GM23338 (cell line): ENCODE results near the gene SYPL1. TPM values are rescaled to one million over a fixed set of nuclear protein-coding genes. Genes with fewer than 3 reads are reported as not detected.

ENCODE experiments used
- ATAC-seq: fragments of 200-7000 bp; cut with Tn5 transposase; 3 replicates; pipeline ENCODE4 v1.9.1; 2020
- DNase-seq: peaks from one replicate; pipeline ENCODE4 v3.0.0-alpha.2; 2015; ENCODE audit warnings: low spot score
- H2AFZ ChIP-seq: fragments of 200-600 bp; sonication (generic); 2 replicates; pipeline ENCODE4 v1.8.0; 2016; ENCODE audit warnings: antibody characterized with exemption, mild to moderate bottlenecking, moderate library complexity
- H3F3A ChIP-seq: fragments of 200-600 bp; sonication (generic); replicated peaks from 2 replicates; pipeline ENCODE4 v1.8.0; 2017; ENCODE audit warnings: antibody characterized with exemption, mixed run types, low read depth
- H3K27ac ChIP-seq: fragments of 200-600 bp; sonication (generic); 2 replicates; pipeline ENCODE4 v1.6.1; 2016; ENCODE audit warnings: low read depth
- H3K27me3 ChIP-seq: fragments of 200-600 bp; sonication (generic); 2 replicates; pipeline ENCODE4 v1.8.0; 2016; ENCODE audit warnings: mild to moderate bottlenecking, mixed run types, moderate library complexity; ENCODE audit not compliant: insufficient read depth
- H3K36me3 ChIP-seq: fragments of 200-600 bp; sonication (generic); 2 replicates; pipeline ENCODE4 v1.8.0; 2016; ENCODE audit warnings: mild to moderate bottlenecking; ENCODE audit not compliant: insufficient read depth
- H3K4me1 ChIP-seq: fragments of 200-600 bp; sonication (generic); 2 replicates; pipeline ENCODE4 v1.8.0; 2016; ENCODE audit warnings: mild to moderate bottlenecking, moderate library complexity; ENCODE audit not compliant: insufficient read depth
- H3K4me2 ChIP-seq: fragments of 200-600 bp; sonication (generic); 2 replicates; pipeline ENCODE4 v1.7.1; 2017; ENCODE audit warnings: mixed run types
- H3K4me3 ChIP-seq: fragments of 200-600 bp; sonication (generic); 2 replicates; pipeline ENCODE4 v1.6.1; 2016; ENCODE audit warnings: mixed run types
- H3K79me2 ChIP-seq: fragments of 200-600 bp; sonication (generic); replicated peaks from 2 replicates; pipeline ENCODE4 v1.8.0; 2017; ENCODE audit warnings: mild to moderate bottlenecking; ENCODE audit not compliant: insufficient read depth
- H3K9me2 ChIP-seq: fragments of 200-600 bp; sonication (generic); 2 replicates; pipeline ENCODE4 v1.8.0; 2017; ENCODE audit not compliant: insufficient read depth
- H4K20me1 ChIP-seq: fragments of 200-600 bp; sonication (generic); replicated peaks from 2 replicates; pipeline ENCODE4 v1.8.0; 2017; ENCODE audit warnings: mild to moderate bottlenecking; ENCODE audit not compliant: insufficient read depth
- H3K27ac Mint-ChIP-seq: 2 replicates; pipeline ENCODE4 v1.8.0; 2020; ENCODE audit warnings: inconsistent platforms, mild to moderate bottlenecking, moderate library complexity, mixed read lengths
- H3K27me3 Mint-ChIP-seq: 3 replicates; pipeline ENCODE4 v1.8.0; 2022; ENCODE audit warnings: low read depth, mild to moderate bottlenecking, moderate library complexity, mixed read lengths, inconsistent platforms; ENCODE audit not compliant: insufficient read depth, poor library complexity
- H3K36me3 Mint-ChIP-seq: 3 replicates; pipeline ENCODE4 v1.8.0; 2021; ENCODE audit warnings: low read depth, mild to moderate bottlenecking, inconsistent platforms, moderate library complexity, mixed read lengths
- H3K4me1 Mint-ChIP-seq: 3 replicates; pipeline ENCODE4 v1.8.0; 2020; ENCODE audit warnings: mild to moderate bottlenecking, inconsistent platforms, mixed read lengths
- H3K4me3 Mint-ChIP-seq: 3 replicates; pipeline ENCODE4 v1.8.0; 2021; ENCODE audit warnings: moderate library complexity, mild to moderate bottlenecking, inconsistent platforms, mixed read lengths
- H3K9me3 Mint-ChIP-seq: 3 replicates; pipeline ENCODE4 v1.8.0; 2020; ENCODE audit warnings: moderate library complexity, mild to moderate bottlenecking, inconsistent platforms, mixed read lengths
- CREB1 ChIP-seq: fragments of 250-450 bp; sonication (Bioruptor Pico); IDR thresholded peaks from 2 replicates; pipeline ENCODE4 v1.5.0; 2020; ENCODE audit warnings: low read depth, mild to moderate bottlenecking, moderate library complexity
- CTCF ChIP-seq, 2 experiments: fragments of 200-600 bp in 1 of 2; sonication (generic) in 1 of 2; conservative IDR thresholded peaks; 2 replicates each; pipeline versions ENCODE4 v1.5.1 to v1.6.1; 2016 to 2017; ENCODE audit warnings: antibody characterized with exemption in 2 of 2, low read depth in 2 of 2, mild to moderate bottlenecking in 2 of 2, moderate library complexity in 1 of 2
- ETS1 ChIP-seq: IDR thresholded peaks from 2 replicates; pipeline ENCODE4 v1.6.1; 2016; ENCODE audit warnings: antibody characterized with exemption
- EZH2 ChIP-seq: fragments of 200-600 bp; sonication (generic); IDR thresholded peaks from one replicate; pipeline ENCODE4 v1.8.0; 2017; ENCODE audit warnings: antibody characterized with exemption, mild to moderate bottlenecking, low read depth; ENCODE audit not compliant: unreplicated experiment
- EZH2phosphoT487 ChIP-seq: fragments of 200-600 bp; sonication (generic); IDR thresholded peaks from one replicate; pipeline ENCODE4 v1.8.1; 2018; ENCODE audit warnings: antibody characterized with exemption; ENCODE audit not compliant: unreplicated experiment
- JUNB ChIP-seq: IDR thresholded peaks from one replicate; pipeline ENCODE4 v1.6.1; 2016; ENCODE audit warnings: antibody characterized with exemption; ENCODE audit not compliant: unreplicated experiment
- NANOG ChIP-seq: IDR thresholded peaks from 2 replicates; pipeline ENCODE4 v1.6.1; 2016; ENCODE audit warnings: antibody characterized with exemption, borderline replicate concordance
- POLR2AphosphoS5 ChIP-seq: IDR thresholded peaks from 2 replicates; pipeline ENCODE4 v1.6.1; 2016; ENCODE audit warnings: antibody characterized with exemption, low read depth
- STAT1 ChIP-seq: IDR thresholded peaks from one replicate; pipeline ENCODE4 v1.6.1; 2016; ENCODE audit warnings: antibody characterized with exemption; ENCODE audit not compliant: unreplicated experiment
- ZNF114 ChIP-seq: fragments of 250-450 bp; sonication (Bioruptor Pico); IDR thresholded peaks from 2 replicates; pipeline ENCODE4 v1.5.0; 2020; ENCODE audit warnings: mild to moderate bottlenecking, moderate library complexity
- ZNF331 ChIP-seq: fragments of 250-450 bp; sonication (Bioruptor Pico); IDR thresholded peaks from 2 replicates; pipeline ENCODE4 v1.5.0; 2020; ENCODE audit warnings: low read depth, mild to moderate bottlenecking, moderate library complexity
- polyA plus RNA-seq: library from polyadenylated mRNA; unstranded; fragments of >200 nt; fragmentation: Nextera tagmentation; extraction: Ambion mirVana; gene quantifications from 2 replicates; pipeline ENCODE4 v1.2.1, GENCODE V29; 2016
- total RNA-seq: library from RNA; depleted of rRNA; stranded (reverse); fragments of >200 nt; shearing (Covaris generic); gene quantifications from 2 replicates; pipeline ENCODE4 v1.2.3, GENCODE V29; 2014
- TF ChIP-seq, protein P1 (sequence below): IDR thresholded peaks from one replicate; pipeline ENCODE4 v1.6.1; 2018; ENCODE audit warnings: antibody characterized with exemption; ENCODE audit not compliant: unreplicated experiment
- TF ChIP-seq, protein P2 (sequence below): fragments of 250-450 bp; sonication (Bioruptor Pico); IDR thresholded peaks from 2 replicates; pipeline ENCODE4 v1.5.0; 2020; ENCODE audit warnings: mild to moderate bottlenecking, moderate library complexity

The SYPL1 gene
- total and polyA plus RNA-seq, 2 experiments from 2014 or later: 39.3 to 52.7 TPM

GRCh38 chr7:106126170-106126938 lies 14.2 kb upstream of the SYPL1 start:
- Histone ChIP-seq H2AFZ (no peak overlapping the region), H4K20me1 (no peaks in the 10 kb centered on the region), H3K27me3 (no peaks in the 10 kb centered on the region), H3K4me1 (peaks cover 4% of the 10 kb centered on the region; the same call in 1 of the 2 replicates), H3F3A (no peaks in the 10 kb centered on the region), H3K4me2 (no peak overlapping the region), H3K79me2 (no peaks in the 10 kb centered on the region), H3K9me2 (no peaks in the 10 kb centered on the region; the same call in 1 of the 2 replicates), H3K4me3 (no peak overlapping the region), H3K27ac (no peak overlapping the region), H3K36me3 (no peaks in the 10 kb centered on the region)
- Mint-ChIP-seq H3K4me1 (peaks cover 4% of the 10 kb centered on the region; the same call in 2 of the 3 replicates), H3K27me3 (no peaks in the 10 kb centered on the region), H3K27ac (no peak overlapping the region), H3K9me3 (no peaks in the 10 kb centered on the region), H3K4me3 (no peak overlapping the region), H3K36me3 (no peaks in the 10 kb centered on the region)
- no peak for TF ChIP-seq NANOG
- TF ChIP-seq EZH2phosphoT487: no peak
- TF ChIP-seq ZNF331 (CRISPR knock-in tag): no peak
- no peak for TF ChIP-seq EZH2
- TF ChIP-seq CREB1: no peak
- TF ChIP-seq ZNF114 (CRISPR knock-in tag): no peak
- TF ChIP-seq POLR2AphosphoS5: no peak
- TF ChIP-seq CTCF (conservative IDR thresholded peaks at IDR 0.05; ENCODE audit: low read depth in 2 of 2): no peak
- TF ChIP-seq, protein P1, sequence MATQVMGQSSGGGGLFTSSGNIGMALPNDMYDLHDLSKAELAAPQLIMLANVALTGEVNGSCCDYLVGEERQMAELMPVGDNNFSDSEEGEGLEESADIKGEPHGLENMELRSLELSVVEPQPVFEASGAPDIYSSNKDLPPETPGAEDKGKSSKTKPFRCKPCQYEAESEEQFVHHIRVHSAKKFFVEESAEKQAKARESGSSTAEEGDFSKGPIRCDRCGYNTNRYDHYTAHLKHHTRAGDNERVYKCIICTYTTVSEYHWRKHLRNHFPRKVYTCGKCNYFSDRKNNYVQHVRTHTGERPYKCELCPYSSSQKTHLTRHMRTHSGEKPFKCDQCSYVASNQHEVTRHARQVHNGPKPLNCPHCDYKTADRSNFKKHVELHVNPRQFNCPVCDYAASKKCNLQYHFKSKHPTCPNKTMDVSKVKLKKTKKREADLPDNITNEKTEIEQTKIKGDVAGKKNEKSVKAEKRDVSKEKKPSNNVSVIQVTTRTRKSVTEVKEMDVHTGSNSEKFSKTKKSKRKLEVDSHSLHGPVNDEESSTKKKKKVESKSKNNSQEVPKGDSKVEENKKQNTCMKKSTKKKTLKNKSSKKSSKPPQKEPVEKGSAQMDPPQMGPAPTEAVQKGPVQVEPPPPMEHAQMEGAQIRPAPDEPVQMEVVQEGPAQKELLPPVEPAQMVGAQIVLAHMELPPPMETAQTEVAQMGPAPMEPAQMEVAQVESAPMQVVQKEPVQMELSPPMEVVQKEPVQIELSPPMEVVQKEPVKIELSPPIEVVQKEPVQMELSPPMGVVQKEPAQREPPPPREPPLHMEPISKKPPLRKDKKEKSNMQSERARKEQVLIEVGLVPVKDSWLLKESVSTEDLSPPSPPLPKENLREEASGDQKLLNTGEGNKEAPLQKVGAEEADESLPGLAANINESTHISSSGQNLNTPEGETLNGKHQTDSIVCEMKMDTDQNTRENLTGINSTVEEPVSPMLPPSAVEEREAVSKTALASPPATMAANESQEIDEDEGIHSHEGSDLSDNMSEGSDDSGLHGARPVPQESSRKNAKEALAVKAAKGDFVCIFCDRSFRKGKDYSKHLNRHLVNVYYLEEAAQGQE: no peak
- TF ChIP-seq, protein P2, sequence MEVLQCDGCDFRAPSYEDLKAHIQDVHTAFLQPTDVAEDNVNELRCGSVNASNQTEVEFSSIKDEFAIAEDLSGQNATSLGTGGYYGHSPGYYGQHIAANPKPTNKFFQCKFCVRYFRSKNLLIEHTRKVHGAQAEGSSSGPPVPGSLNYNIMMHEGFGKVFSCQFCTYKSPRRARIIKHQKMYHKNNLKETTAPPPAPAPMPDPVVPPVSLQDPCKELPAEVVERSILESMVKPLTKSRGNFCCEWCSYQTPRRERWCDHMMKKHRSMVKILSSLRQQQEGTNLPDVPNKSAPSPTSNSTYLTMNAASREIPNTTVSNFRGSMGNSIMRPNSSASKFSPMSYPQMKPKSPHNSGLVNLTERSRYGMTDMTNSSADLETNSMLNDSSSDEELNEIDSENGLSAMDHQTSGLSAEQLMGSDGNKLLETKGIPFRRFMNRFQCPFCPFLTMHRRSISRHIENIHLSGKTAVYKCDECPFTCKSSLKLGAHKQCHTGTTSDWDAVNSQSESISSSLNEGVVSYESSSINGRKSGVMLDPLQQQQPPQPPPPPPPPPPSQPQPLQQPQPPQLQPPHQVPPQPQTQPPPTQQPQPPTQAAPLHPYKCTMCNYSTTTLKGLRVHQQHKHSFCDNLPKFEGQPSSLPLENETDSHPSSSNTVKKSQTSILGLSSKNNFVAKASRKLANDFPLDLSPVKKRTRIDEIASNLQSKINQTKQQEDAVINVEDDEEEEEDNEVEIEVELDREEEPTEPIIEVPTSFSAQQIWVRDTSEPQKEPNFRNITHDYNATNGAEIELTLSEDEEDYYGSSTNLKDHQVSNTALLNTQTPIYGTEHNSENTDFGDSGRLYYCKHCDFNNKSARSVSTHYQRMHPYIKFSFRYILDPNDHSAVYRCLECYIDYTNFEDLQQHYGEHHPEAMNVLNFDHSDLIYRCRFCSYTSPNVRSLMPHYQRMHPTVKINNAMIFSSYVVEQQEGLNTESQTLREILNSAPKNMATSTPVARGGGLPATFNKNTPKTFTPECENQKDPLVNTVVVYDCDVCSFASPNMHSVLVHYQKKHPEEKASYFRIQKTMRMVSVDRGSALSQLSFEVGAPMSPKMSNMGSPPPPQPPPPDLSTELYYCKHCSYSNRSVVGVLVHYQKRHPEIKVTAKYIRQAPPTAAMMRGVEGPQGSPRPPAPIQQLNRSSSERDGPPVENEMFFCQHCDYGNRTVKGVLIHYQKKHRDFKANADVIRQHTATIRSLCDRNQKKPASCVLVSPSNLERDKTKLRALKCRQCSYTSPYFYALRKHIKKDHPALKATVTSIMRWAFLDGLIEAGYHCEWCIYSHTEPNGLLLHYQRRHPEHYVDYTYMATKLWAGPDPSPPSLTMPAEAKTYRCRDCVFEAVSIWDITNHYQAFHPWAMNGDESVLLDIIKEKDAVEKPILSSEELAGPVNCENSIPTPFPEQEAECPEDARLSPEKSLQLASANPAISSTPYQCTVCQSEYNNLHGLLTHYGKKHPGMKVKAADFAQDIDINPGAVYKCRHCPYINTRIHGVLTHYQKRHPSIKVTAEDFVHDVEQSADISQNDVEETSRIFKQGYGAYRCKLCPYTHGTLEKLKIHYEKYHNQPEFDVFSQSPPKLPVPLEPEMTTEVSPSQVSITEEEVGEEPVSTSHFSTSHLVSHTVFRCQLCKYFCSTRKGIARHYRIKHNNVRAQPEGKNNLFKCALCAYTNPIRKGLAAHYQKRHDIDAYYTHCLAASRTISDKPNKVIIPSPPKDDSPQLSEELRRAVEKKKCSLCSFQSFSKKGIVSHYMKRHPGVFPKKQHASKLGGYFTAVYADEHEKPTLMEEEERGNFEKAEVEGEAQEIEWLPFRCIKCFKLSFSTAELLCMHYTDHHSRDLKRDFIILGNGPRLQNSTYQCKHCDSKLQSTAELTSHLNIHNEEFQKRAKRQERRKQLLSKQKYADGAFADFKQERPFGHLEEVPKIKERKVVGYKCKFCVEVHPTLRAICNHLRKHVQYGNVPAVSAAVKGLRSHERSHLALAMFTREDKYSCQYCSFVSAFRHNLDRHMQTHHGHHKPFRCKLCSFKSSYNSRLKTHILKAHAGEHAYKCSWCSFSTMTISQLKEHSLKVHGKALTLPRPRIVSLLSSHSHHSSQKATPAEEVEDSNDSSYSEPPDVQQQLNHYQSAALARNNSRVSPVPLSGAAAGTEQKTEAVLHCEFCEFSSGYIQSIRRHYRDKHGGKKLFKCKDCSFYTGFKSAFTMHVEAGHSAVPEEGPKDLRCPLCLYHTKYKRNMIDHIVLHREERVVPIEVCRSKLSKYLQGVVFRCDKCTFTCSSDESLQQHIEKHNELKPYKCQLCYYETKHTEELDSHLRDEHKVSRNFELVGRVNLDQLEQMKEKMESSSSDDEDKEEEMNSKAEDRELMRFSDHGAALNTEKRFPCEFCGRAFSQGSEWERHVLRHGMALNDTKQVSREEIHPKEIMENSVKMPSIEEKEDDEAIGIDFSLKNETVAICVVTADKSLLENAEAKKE (CRISPR knock-in tag): no peak
- TF ChIP-seq JUNB: no peak
- TF ChIP-seq STAT1: no peak
- TF ChIP-seq ETS1: no peak
- DNase-seq (no peak), ATAC-seq (no peak)
